ENCODE data around the gene BIRC6. TPM values are rescaled to one million over a fixed set of nuclear protein-coding genes. Genes with fewer than 3 reads are reported as not detected.
"Not testable (repeated sequence)": the region's sequence is repeated elsewhere in the genome, so short reads cannot be mapped to it uniquely, and the experiment has no call there.

BIRC6 gene
- total RNA-seq, 2 experiments from 2014 or later, result 81.2 to 125 TPM

GRCh38 chr2:32358111-32358482, 1.3 kb downstream of the BIRC6 start:
- no peak for DNase-seq (ENCODE audit: low spot score)
- H2AFZ ChIP-seq (ENCODE audit: low read length), result no peak overlapping the region
- H3K4me2 ChIP-seq (ENCODE audit: low read length), result peak overlapping the region; percentile 84
- BruUV-seq (replicated peaks), result no TSS peak
- POLR2A ChIA-PET, result no interaction called here
- no peak for TF ChIP-seq EZH2phosphoT487 (IDR thresholded peaks at IDR 0.05; ENCODE audit: borderline replicate concordance, low read depth, low read length)
- TF ChIP-seq, protein P1, sequence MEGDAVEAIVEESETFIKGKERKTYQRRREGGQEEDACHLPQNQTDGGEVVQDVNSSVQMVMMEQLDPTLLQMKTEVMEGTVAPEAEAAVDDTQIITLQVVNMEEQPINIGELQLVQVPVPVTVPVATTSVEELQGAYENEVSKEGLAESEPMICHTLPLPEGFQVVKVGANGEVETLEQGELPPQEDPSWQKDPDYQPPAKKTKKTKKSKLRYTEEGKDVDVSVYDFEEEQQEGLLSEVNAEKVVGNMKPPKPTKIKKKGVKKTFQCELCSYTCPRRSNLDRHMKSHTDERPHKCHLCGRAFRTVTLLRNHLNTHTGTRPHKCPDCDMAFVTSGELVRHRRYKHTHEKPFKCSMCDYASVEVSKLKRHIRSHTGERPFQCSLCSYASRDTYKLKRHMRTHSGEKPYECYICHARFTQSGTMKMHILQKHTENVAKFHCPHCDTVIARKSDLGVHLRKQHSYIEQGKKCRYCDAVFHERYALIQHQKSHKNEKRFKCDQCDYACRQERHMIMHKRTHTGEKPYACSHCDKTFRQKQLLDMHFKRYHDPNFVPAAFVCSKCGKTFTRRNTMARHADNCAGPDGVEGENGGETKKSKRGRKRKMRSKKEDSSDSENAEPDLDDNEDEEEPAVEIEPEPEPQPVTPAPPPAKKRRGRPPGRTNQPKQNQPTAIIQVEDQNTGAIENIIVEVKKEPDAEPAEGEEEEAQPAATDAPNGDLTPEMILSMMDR (conservative IDR thresholded peaks at IDR 0.05; ENCODE audit: low read length), result no peak
- peaks cover 45% of the 10 kb centered on the region for H3K36me3 ChIP-seq (ENCODE audit: insufficient read depth, low read length)
- intact Hi-C loops (cut with micrococcal nuclease; ENCODE audit: unreplicated experiment), result loop anchor here (5.0 kb wide), 1 partner anchor 81 kb away; the partner anchor contains the start of gene YIPF4
- peaks cover 58% of the 10 kb centered on the region for H3K79me2 ChIP-seq (ENCODE audit: insufficient read depth, low read depth, low read length)
- H3K4me3 ChIP-seq (ENCODE audit: low read depth, low read length, poor library complexity, severe bottlenecking), result peak overlapping the region; percentile 100
- no peaks in the 10 kb centered on the region; the same call in 1 of the 2 replicates for H3K9me3 ChIP-seq (ENCODE audit: low read length)
- CTCF ChIA-PET (ENCODE audit: unreplicated experiment), result no interaction called here
- peaks cover 33% of the 10 kb centered on the region for H3K4me1 ChIP-seq (ENCODE audit: insufficient read depth, low read length, poor library complexity, severe bottlenecking)
- no peaks in the 10 kb centered on the region for H3K9me2 ChIP-seq (ENCODE audit: insufficient read depth, low read length)
- H4K20me1 ChIP-seq (ENCODE audit: insufficient read depth, low read length), result peaks cover 21% of the 10 kb centered on the region
- peak overlapping the region; percentile 85 for H3K27ac ChIP-seq (ENCODE audit: low read depth, low read length, poor library complexity, severe bottlenecking)

- Histone ChIP-seq H3K9me2 (ENCODE audit: insufficient read depth, low read length) (no peaks in the 10 kb centered on the region), H3K27ac (ENCODE audit: low read depth, low read length, poor library complexity, severe bottlenecking) (no peak overlapping the region), H3K9me3 (ENCODE audit: low read length) (no peaks in the 10 kb centered on the region; the same call in 1 of the 2 replicates), H3K4me1 (ENCODE audit: insufficient read depth, low read length, poor library complexity, severe bottlenecking) (peaks cover 42% of the 10 kb centered on the region), H3K4me2 (ENCODE audit: low read length) (peak overlapping the region; percentile 84; the same call in 1 of the 2 replicates), H3K79me2 (ENCODE audit: insufficient read depth, low read depth, low read length) (peaks cover 81% of the 10 kb centered on the region), H3K36me3 (ENCODE audit: insufficient read depth, low read length) (peaks cover 68% of the 10 kb centered on the region), H2AFZ (ENCODE audit: low read length) (no peak overlapping the region), H3K4me3 (ENCODE audit: low read depth, low read length, poor library complexity, severe bottlenecking) (peak overlapping the region; percentile 100), H4K20me1 (ENCODE audit: insufficient read depth, low read length) (peaks cover 25% of the 10 kb centered on the region)
- no TSS peak for BruUV-seq (replicated peaks)
- POLR2A ChIA-PET, result interaction anchor here (0.6 to 1.2 kb wide), 5 partner anchors 9 to 1115 kb away, joined by 3 to 10 read pairs (median 4); no protein-coding TSS in a partner anchor
- DNase-seq (ENCODE audit: low spot score), result no peak
- TF ChIP-seq, protein P1 (conservative IDR thresholded peaks at IDR 0.05; ENCODE audit: low read length), result no peak
- TF ChIP-seq EZH2phosphoT487 (IDR thresholded peaks at IDR 0.05; ENCODE audit: borderline replicate concordance, low read depth, low read length), result no peak
- intact Hi-C loops (cut with micrococcal nuclease; ENCODE audit: unreplicated experiment), result no loop called here
- CTCF ChIA-PET (ENCODE audit: unreplicated experiment), result no interaction called here
Measured at GRCh38 chr2:32360416-32360815, 3.6 kb downstream of the BIRC6 start.

- peaks cover 25% of the 10 kb centered on the region for H4K20me1 ChIP-seq (ENCODE audit: insufficient read depth, low read length)
- H3K27ac ChIP-seq (ENCODE audit: low read depth, low read length, poor library complexity, severe bottlenecking); BruUV-seq (replicated peaks); intact Hi-C loops (cut with micrococcal nuclease; ENCODE audit: unreplicated experiment); H3K9me2 ChIP-seq (ENCODE audit: insufficient read depth, low read length); H3K4me3 ChIP-seq (ENCODE audit: low read depth, low read length, poor library complexity, severe bottlenecking); CTCF ChIA-PET (ENCODE audit: unreplicated experiment); H2AFZ ChIP-seq (ENCODE audit: low read length); DNase-seq (ENCODE audit: low spot score); H3K9me3 ChIP-seq (ENCODE audit: low read length): not testable (repeated sequence)
- POLR2A ChIA-PET, result interaction anchor here (0.6 to 0.9 kb wide), 4 partner anchors 56 to 678 kb away, joined by 3 to 4 read pairs (median 4); no protein-coding TSS in a partner anchor
- H3K4me1 ChIP-seq (ENCODE audit: insufficient read depth, low read length, poor library complexity, severe bottlenecking), result peaks cover 36% of the 10 kb centered on the region
- peak overlapping the region; percentile 13; the same call in 1 of the 2 replicates for H3K4me2 ChIP-seq (ENCODE audit: low read length)
- H3K79me2 ChIP-seq (ENCODE audit: insufficient read depth, low read depth, low read length), result peaks cover 100% of the 10 kb centered on the region
- H3K36me3 ChIP-seq (ENCODE audit: insufficient read depth, low read length), result peaks cover 92% of the 10 kb centered on the region
Measured at GRCh38 chr2:32362997-32363396, 6.2 kb downstream of the BIRC6 start.
